Activated naive CD8-positive, alpha-beta T cell treated with anti-CD3 and anti-CD28 coated beads, Interleukin-2, amount 50 U/mL, for 24 hours (primary cell): Measurements from ENCODE around the gene NF1.

Experiments
- ATAC-seq: fragments of 150-1000 bp; cut with Tn5 transposase; one replicate; pipeline ENCODE4 v1.10.0; 2021
- DNase-seq: peaks from one replicate; pipeline ENCODE4 v3.0.0; 2021
- H3K27ac Mint-ChIP-seq: one replicate; pipeline ENCODE4 v1.8.0; 2021; ENCODE audit warnings: mild to moderate bottlenecking, mixed read lengths
- H3K27me3 Mint-ChIP-seq: one replicate; pipeline ENCODE4 v1.8.0; 2021; ENCODE audit warnings: mixed read lengths
- H3K36me3 Mint-ChIP-seq: one replicate; pipeline ENCODE4 v1.8.0; 2021; ENCODE audit warnings: low read depth, mixed read lengths
- H3K4me1 Mint-ChIP-seq: one replicate; pipeline ENCODE4 v1.8.0; 2021; ENCODE audit warnings: mixed read lengths
- H3K4me3 Mint-ChIP-seq: one replicate; pipeline ENCODE4 v1.8.0; 2021; ENCODE audit warnings: mild to moderate bottlenecking, moderate library complexity, mixed read lengths
- H3K9me3 Mint-ChIP-seq: one replicate; pipeline ENCODE4 v1.8.0; 2021; ENCODE audit warnings: mixed read lengths

NF1 gene

DNA sequence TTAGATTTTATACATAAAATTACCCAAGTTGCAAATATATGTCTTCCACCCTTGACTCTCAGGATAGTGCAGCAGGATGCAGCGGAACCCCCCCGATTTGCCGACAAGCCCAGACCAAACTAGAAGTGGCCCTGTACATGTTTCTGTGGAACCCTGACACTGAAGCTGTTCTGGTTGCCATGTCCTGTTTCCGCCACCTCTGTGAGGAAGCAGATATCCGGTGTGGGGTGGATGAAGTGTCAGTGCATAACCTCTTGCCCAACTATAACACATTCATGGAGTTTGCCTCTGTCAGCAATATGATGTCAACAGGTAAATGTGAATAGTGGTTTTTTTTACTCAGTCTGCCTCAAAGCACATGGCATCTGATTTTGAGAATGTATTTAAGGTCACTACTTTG is 131.6 kb downstream of the NF1 start:
- Mint-ChIP-seq H3K27ac (no peak overlapping the region), H3K9me3 (no peaks in the 10 kb centered on the region), H3K4me1 (peaks cover 8% of the 10 kb centered on the region), H3K36me3 (peaks cover 11% of the 10 kb centered on the region), H3K4me3 (no peak overlapping the region), H3K27me3 (no peaks in the 10 kb centered on the region)
- DNase-seq (no peak), ATAC-seq (no peak)

- H3K27me3 Mint-ChIP-seq = no peaks in the 10 kb centered on the region
- H3K4me3 Mint-ChIP-seq = no peak overlapping the region
- peaks cover 11% of the 10 kb centered on the region for H3K36me3 Mint-ChIP-seq
- no peak for DNase-seq
- ATAC-seq = no peak
- no peaks in the 10 kb centered on the region for H3K9me3 Mint-ChIP-seq
- H3K27ac Mint-ChIP-seq = no peak overlapping the region
- H3K4me1 Mint-ChIP-seq = peaks cover 8% of the 10 kb centered on the region
These were observed 132.2 kb downstream of the NF1 start for GRCh38 chr17:31226950-31227349.

- no peak overlapping the region for H3K4me3 Mint-ChIP-seq
- no peak for ATAC-seq
These were observed 137.1 kb downstream of the NF1 start for GRCh38 chr17:31231852-31232251.

GRCh38 chr17:31235110-31235509 is 140.3 kb downstream of the NF1 start:
- Mint-ChIP-seq H3K27me3 (no peaks in the 10 kb centered on the region), H3K9me3 (no peaks in the 10 kb centered on the region), H3K4me1 (peaks cover 2% of the 10 kb centered on the region), H3K27ac (no peak overlapping the region), H3K4me3 (no peak overlapping the region), H3K36me3 (peaks cover 19% of the 10 kb centered on the region)
- ATAC-seq = no peak
- no peak for DNase-seq

More at GRCh38 chr17:31231852-31232251, 137.1 kb downstream of the NF1 start:
- Mint-ChIP-seq H3K36me3 (peaks cover 26% of the 10 kb centered on the region), H3K9me3 (no peaks in the 10 kb centered on the region), H3K4me1 (peaks cover 2% of the 10 kb centered on the region), H3K27ac (no peak overlapping the region), H3K27me3 (no peaks in the 10 kb centered on the region)
- no peak for DNase-seq

DNA sequence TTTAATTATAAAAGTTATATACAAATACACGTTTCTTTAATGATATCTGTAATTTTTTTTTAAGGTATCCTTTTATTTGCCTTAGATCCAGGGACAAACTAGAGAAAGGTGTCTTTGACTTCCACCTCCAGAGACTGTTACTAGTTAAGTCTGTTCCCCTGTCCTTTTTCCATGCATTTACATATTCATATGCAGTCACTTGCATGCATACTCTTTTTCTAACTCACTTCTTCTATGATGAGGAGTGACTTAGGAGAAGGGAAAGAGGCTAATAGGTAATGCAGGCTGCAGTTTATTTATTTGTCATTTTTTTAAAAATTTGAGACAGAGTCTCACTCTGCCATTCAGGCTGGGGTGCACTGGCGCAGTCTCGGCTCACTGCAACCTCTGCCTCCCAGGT is 141.4 kb downstream of the NF1 start:
- no peak for ATAC-seq
- H3K27me3 Mint-ChIP-seq = no peaks in the 10 kb centered on the region
- peaks cover 22% of the 10 kb centered on the region for H3K36me3 Mint-ChIP-seq
- H3K4me3 Mint-ChIP-seq = no peak overlapping the region
- H3K27ac Mint-ChIP-seq = no peak overlapping the region
- DNase-seq = no peak
- no peaks in the 10 kb centered on the region for H3K4me1 Mint-ChIP-seq
- H3K9me3 Mint-ChIP-seq = no peaks in the 10 kb centered on the region

- ATAC-seq (no peak), DNase-seq (no peak)
- Mint-ChIP-seq H3K36me3 (peaks cover 27% of the 10 kb centered on the region), H3K4me1 (no peaks in the 10 kb centered on the region), H3K4me3 (no peak overlapping the region), H3K9me3 (no peaks in the 10 kb centered on the region), H3K27ac (no peak overlapping the region), H3K27me3 (no peaks in the 10 kb centered on the region)
These were observed 141.9 kb downstream of the NF1 start for GRCh38 chr17:31236712-31237111.

DNA sequence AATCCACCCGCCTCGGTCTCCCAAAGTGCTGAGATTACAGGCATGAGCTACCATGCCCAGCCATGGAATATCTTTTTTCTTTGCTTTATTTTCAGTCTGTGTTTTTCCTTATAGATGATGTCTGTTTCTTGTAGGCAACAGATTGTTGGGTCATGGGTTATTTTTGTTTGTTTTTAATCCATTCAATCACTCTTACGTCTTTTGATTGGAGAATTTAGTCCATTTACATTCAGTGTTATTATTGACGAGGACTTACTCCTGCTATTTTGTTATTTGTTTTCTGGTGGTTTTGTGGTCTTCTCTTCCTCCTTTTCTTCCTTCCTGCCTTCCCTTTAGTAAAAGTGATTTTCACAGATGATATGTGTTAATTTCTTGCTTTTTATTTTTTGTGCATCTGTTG is 146.3 kb downstream of the NF1 start:
- Mint-ChIP-seq H3K27ac (no peak overlapping the region), H3K4me3 (no peak overlapping the region), H3K9me3 (no peaks in the 10 kb centered on the region), H3K27me3 (no peaks in the 10 kb centered on the region), H3K4me1 (no peaks in the 10 kb centered on the region), H3K36me3 (peaks cover 31% of the 10 kb centered on the region)
- DNase-seq (no peak), ATAC-seq (no peak)

DNA sequence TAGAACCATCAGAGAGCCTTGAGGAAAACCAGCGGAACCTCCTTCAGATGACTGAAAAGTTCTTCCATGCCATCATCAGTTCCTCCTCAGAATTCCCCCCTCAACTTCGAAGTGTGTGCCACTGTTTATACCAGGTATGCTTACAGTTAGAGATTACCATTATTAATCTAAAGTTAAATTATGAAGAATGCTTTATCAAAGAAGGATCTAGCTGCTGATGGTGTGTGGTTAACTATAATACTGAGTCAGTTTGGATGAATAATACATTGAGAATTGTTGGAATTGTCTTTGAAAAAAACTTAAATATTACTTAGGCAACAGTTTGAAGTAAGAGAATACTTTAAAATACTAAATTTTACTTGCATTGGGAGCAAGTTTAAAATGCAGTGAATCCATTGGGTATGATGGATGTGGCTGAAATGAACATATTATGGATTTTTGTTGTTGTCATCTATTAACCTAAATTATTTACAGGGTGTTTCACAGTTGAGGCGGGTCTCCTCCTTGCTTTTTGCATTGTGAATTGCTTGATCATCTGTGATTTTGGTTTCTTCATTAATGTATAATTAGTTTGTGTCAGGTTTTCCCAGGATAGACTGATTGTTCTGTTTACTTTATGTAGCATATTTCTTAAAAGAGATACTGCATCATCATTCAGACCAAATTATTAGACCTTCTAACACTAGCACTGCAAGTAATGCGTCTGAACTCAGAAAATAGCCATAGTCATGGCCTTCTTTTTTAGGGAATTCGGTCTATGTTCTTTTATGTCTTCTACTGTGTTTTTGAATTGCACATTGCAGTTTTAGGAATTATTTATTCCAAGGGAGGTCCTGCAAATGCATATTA is 154.4 kb downstream of the NF1 start:
- no peak for ATAC-seq
- Mint-ChIP-seq H3K4me3 (no peak overlapping the region), H3K27ac (no peak overlapping the region), H3K27me3 (no peaks in the 10 kb centered on the region), H3K36me3 (peaks cover 7% of the 10 kb centered on the region), H3K9me3 (no peaks in the 10 kb centered on the region), H3K4me1 (peaks cover 6% of the 10 kb centered on the region)
- DNase-seq = no peak

- Mint-ChIP-seq H3K27ac (no peak overlapping the region), H3K9me3 (no peaks in the 10 kb centered on the region), H3K4me3 (no peak overlapping the region), H3K27me3 (no peaks in the 10 kb centered on the region), H3K36me3 (peaks cover 7% of the 10 kb centered on the region), H3K4me1 (peaks cover 6% of the 10 kb centered on the region)
- DNase-seq (no peak), ATAC-seq (no peak)
These were observed 155.0 kb downstream of the NF1 start for GRCh38 chr17:31249835-31250141.

- no peak overlapping the region for H3K4me3 Mint-ChIP-seq
- no peak overlapping the region for H3K27ac Mint-ChIP-seq
- H3K27me3 Mint-ChIP-seq = no peaks in the 10 kb centered on the region
- no peaks in the 10 kb centered on the region for H3K9me3 Mint-ChIP-seq
- peaks cover 6% of the 10 kb centered on the region for H3K4me1 Mint-ChIP-seq
- DNase-seq (no peak), ATAC-seq (no peak)
- peaks cover 6% of the 10 kb centered on the region for H3K36me3 Mint-ChIP-seq
These were observed 155.5 kb downstream of the NF1 start for GRCh38 chr17:31250229-31250628.

DNA sequence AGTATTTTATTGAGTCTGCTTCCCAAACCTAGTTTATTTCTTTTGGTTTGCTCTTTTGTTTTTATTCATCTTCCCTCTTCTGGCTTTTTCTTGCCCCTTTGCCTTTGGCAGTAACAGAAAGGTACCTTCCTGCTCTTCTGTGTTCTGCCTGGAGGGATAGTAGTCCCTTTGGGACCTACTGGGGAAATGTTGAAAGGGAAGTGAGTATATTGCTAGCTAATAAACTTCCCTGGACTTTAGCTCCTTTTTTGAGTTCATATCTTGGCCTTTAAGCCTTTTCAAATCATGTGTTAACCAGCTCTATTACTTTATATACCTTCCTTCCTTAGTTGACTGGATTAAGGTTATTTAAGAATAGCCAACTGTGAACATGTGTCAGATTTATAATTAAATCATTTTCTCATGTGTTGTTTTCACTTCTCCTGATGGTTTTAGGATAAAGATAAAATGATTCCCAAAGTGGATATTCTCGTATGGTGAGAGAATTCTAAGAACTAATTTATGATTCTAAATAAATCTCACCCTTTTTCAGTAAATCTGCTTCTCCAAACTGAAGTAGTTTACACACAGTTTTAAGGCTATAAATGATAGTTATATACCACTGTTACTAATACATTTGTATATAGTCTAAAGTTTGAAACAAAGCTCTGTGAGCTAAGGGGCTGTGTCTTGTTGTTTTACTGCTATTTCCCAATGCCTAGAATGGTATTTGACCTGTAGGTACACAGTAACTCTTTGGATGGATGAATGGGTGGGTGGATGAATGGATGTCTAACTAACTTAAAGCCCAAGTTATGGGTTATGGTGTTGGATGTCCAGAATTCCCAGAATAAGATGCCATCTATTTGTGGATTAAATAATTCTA is 156.6 kb downstream of the NF1 start:
- peaks cover 3% of the 10 kb centered on the region for H3K36me3 Mint-ChIP-seq
- H3K4me3 Mint-ChIP-seq = no peak overlapping the region
- peaks cover 6% of the 10 kb centered on the region for H3K4me1 Mint-ChIP-seq
- ATAC-seq (no peak), DNase-seq (no peak)
- no peak overlapping the region for H3K27ac Mint-ChIP-seq
- H3K27me3 Mint-ChIP-seq = no peaks in the 10 kb centered on the region
- H3K9me3 Mint-ChIP-seq = no peaks in the 10 kb centered on the region

GRCh38 chr17:31251970-31252328 is 157.2 kb downstream of the NF1 start:
- DNase-seq (no peak), ATAC-seq (no peak)
- no peak overlapping the region for H3K4me3 Mint-ChIP-seq
- no peaks in the 10 kb centered on the region for H3K27me3 Mint-ChIP-seq
- no peak overlapping the region for H3K27ac Mint-ChIP-seq
- H3K4me1 Mint-ChIP-seq = peaks cover 6% of the 10 kb centered on the region
- peaks cover 3% of the 10 kb centered on the region for H3K36me3 Mint-ChIP-seq
- no peaks in the 10 kb centered on the region for H3K9me3 Mint-ChIP-seq

DNA sequence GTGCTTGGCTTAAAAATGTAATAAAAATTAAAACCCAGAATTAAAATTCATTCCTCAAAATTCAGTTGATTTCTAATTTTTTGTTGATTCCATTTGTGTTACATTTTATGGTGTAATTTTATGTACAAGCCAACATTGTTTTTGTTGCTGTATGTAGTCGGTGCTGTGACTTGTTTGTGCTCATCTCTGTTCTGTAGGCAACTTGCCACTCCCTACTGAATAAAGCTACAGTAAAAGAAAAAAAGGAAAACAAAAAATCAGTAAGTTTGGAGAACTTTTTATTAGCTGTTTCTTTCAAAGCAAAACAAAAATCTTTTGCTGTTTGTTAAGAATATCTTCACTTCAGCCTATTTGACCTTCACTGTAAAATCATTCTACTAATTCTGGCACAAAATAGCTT is 158.0 kb downstream of the NF1 start:
- ATAC-seq = no peak
- no peak for DNase-seq
- H3K27me3 Mint-ChIP-seq = no peaks in the 10 kb centered on the region
- H3K4me3 Mint-ChIP-seq = no peak overlapping the region
- no peaks in the 10 kb centered on the region for H3K9me3 Mint-ChIP-seq
- no peak overlapping the region for H3K27ac Mint-ChIP-seq
- H3K4me1 Mint-ChIP-seq = peaks cover 6% of the 10 kb centered on the region
- H3K36me3 Mint-ChIP-seq = peaks cover 3% of the 10 kb centered on the region

GRCh38 chr17:31254654-31255053 is 159.9 kb downstream of the NF1 start:
- no peak for DNase-seq
- Mint-ChIP-seq H3K27ac (no peak overlapping the region), H3K4me3 (no peak overlapping the region), H3K9me3 (no peaks in the 10 kb centered on the region), H3K4me1 (peaks cover 9% of the 10 kb centered on the region), H3K36me3 (peaks cover under 1% of the 10 kb centered on the region), H3K27me3 (no peaks in the 10 kb centered on the region)
- no peak for ATAC-seq

GRCh38 chr17:31256936-31257335 is 162.2 kb downstream of the NF1 start:
- Mint-ChIP-seq H3K27me3 (no peaks in the 10 kb centered on the region), H3K9me3 (no peaks in the 10 kb centered on the region), H3K4me3 (no peak overlapping the region), H3K36me3 (peaks cover 5% of the 10 kb centered on the region), H3K4me1 (peaks cover 3% of the 10 kb centered on the region), H3K27ac (no peak overlapping the region)
- DNase-seq (no peak), ATAC-seq (no peak)
